Measurements from ENCODE around the gene URB1.

Gene URB1

DNA sequence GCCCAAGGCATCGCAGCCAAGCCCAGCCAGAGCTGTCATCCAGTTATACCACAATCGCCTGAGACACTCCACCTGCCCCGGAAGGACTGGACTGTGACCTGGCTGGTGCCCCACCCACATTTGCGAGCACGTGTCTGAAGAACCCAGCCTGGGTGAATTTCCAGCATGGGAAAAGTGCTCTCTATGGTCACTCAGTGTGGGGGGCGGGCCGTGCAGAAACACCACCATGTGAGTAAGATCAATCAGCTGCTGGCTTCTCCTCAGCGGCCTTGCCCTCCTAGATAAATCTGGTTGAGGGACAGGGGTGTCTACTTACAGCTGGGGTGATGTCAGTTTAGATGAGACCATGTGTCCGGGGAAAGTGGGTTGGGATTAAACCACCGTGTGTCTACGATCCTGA lies 44.8 kb downstream of the URB1 start:
- H3K36me3 ChIP-seq (ENCODE audit: control insufficient read depth in 4 of 4, insufficient read depth in 4 of 4, low read length in 3 of 4) = peaks cover 41 to 99% (median 93%) of the 10 kb centered on the region in 4 experiments
- H3K4me3 ChIP-seq (ENCODE audit: control insufficient read depth in 1 of 7, extremely low read depth in 1 of 7, insufficient read depth in 4 of 7, low read depth in 2 of 7, low read length in 6 of 7) = no peak overlapping the region
- no peaks in the 10 kb centered on the region for H3K4me1 ChIP-seq (ENCODE audit: control extremely low read depth in 1 of 4, control insufficient read depth in 4 of 4, insufficient read depth in 4 of 4, low read length in 3 of 4)
- DNase-seq = no peak
- no peaks in the 10 kb centered on the region for H3K27me3 ChIP-seq (replicated peaks in 2 of 5; ENCODE audit: control insufficient read depth in 4 of 5, insufficient read depth in 5 of 5, low read length in 4 of 5)
- no peak overlapping the region for H3K27ac ChIP-seq (ENCODE audit: insufficient read depth in 1 of 2, low read depth in 1 of 2, low read length in 2 of 2, poor library complexity in 1 of 2, severe bottlenecking in 2 of 2)
- ChIA-PET CTCF (no interaction called here), POLR2A (no interaction called here)
- WGBS (ENCODE audit: insufficient coverage) = 95% methylated on average over 10 of the region's 11 CpGs
- H3K9me3 ChIP-seq (ENCODE audit: control extremely low read depth in 1 of 5, control insufficient read depth in 4 of 5, insufficient read depth in 2 of 5, low read depth in 1 of 5, low read length in 4 of 5) = peaks cover 0 to 30% (median 18%) of the 10 kb centered on the region in 5 experiments

GRCh38 chr21:32347351-32347750 lies 45.5 kb downstream of the URB1 start:
- H3K9me3 ChIP-seq (ENCODE audit: control extremely low read depth in 1 of 5, control insufficient read depth in 4 of 5, insufficient read depth in 2 of 5, low read depth in 1 of 5, low read length in 4 of 5) = peaks cover 0 to 30% (median 18%) of the 10 kb centered on the region in 5 experiments
- H3K27me3 ChIP-seq (replicated peaks in 2 of 5; ENCODE audit: control insufficient read depth in 4 of 5, insufficient read depth in 5 of 5, low read length in 4 of 5) = no peaks in the 10 kb centered on the region
- H3K4me3 ChIP-seq (ENCODE audit: control insufficient read depth in 1 of 7, extremely low read depth in 1 of 7, insufficient read depth in 4 of 7, low read depth in 2 of 7, low read length in 6 of 7) = no peak overlapping the region
- H3K4me1 ChIP-seq (ENCODE audit: control extremely low read depth in 1 of 4, control insufficient read depth in 4 of 4, insufficient read depth in 4 of 4, low read length in 3 of 4) = no peaks in the 10 kb centered on the region
- no peak for DNase-seq
- 96% methylated on average over 12 of the region's 12 CpGs for WGBS (ENCODE audit: insufficient coverage)
- H3K36me3 ChIP-seq (ENCODE audit: control insufficient read depth in 4 of 4, insufficient read depth in 4 of 4, low read length in 3 of 4) = peaks cover 42 to 98% (median 89%) of the 10 kb centered on the region in 4 experiments
- ChIA-PET CTCF (no interaction called here), POLR2A (no interaction called here)
- H3K27ac ChIP-seq (ENCODE audit: insufficient read depth in 1 of 2, low read depth in 1 of 2, low read length in 2 of 2, poor library complexity in 1 of 2, severe bottlenecking in 2 of 2) = no peak overlapping the region

DNA sequence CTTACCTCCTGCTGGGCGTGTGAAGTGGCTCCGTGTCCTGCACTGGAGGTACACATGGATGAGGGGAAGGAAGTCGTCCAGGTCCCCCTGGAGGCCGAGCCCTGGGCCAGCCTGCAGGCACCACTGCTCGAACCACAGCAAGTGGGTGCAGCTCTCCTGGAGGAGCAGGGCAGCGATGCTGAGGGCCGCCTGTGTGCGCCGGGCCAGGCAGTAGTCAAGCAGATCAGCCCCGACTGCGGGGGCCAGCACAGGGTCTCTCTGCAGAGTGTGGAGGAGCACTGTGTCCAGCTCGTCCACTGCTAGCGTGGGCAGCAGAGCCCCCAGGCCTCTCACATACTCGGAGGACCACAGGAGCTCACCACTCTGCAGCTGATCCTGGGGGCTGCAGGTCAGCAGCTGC lies 45.9 kb downstream of the URB1 start:
- Histone ChIP-seq H3K27ac (ENCODE audit: insufficient read depth in 1 of 2, low read depth in 1 of 2, low read length in 2 of 2, poor library complexity in 1 of 2, severe bottlenecking in 2 of 2) (no peak overlapping the region), H3K9me3 (ENCODE audit: control extremely low read depth in 1 of 5, control insufficient read depth in 4 of 5, insufficient read depth in 2 of 5, low read depth in 1 of 5, low read length in 4 of 5) (peaks cover 0 to 30% (median 18%) of the 10 kb centered on the region in 5 experiments), H3K4me1 (ENCODE audit: control extremely low read depth in 1 of 4, control insufficient read depth in 4 of 4, insufficient read depth in 4 of 4, low read length in 3 of 4) (no peaks in the 10 kb centered on the region), H3K4me3 (ENCODE audit: control insufficient read depth in 1 of 7, extremely low read depth in 1 of 7, insufficient read depth in 4 of 7, low read depth in 2 of 7, low read length in 6 of 7) (no peak overlapping the region), H3K36me3 (ENCODE audit: control insufficient read depth in 4 of 4, insufficient read depth in 4 of 4, low read length in 3 of 4) (peaks cover 40 to 98% (median 87%) of the 10 kb centered on the region in 4 experiments), H3K27me3 (replicated peaks in 2 of 5; ENCODE audit: control insufficient read depth in 4 of 5, insufficient read depth in 5 of 5, low read length in 4 of 5) (no peaks in the 10 kb centered on the region)
- WGBS (ENCODE audit: insufficient coverage) = over 99% methylated on average over 12 of the region's 14 CpGs
- DNase-seq = no peak
- ChIA-PET POLR2A (no interaction called here), CTCF (no interaction called here)

DNA sequence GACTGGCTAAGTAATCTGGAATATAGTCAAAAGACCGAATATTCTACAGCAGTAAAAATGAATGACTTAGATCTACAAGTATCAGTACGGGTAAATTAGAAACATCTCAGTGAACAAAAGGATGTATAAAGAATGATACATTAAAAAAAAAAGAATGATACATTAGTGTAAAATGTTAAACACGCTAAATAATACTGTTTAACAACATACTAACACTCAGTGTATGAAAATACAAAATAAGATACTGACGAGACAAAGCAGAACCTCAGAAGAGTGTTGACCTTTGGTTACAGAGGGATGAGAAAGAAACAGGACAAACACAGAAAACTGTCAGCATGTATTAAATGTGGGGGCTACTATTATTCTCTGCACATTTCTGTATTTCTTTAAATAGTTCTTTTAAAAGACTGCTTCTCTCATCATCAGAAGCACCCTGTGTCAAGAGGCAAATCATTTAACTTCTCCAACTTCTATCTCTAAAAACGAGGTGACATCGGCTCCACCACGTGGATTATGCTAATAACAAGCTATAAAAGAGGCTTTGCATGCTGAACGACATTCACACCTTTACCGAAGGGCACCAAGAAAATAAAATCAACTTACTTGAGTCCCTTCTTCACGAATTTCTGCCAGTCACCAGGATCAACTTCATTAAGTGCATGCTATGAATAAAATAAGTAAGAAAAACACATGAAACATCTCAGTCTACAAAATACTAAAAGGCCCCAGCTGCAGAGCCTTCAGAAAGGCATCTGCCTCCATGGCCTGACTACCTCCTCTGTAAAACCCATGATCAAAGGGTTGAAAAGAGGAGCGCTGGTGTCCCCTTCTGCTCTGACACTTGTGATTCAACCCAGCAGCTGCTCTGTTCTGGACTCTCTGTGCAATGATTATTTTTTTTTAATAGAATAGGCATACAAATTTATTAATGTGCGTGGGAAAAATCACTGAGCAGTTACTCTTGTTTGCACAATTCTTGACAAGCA lies 51.7 kb downstream of the URB1 start:
- H3K4me1 ChIP-seq (ENCODE audit: control extremely low read depth in 1 of 4, control insufficient read depth in 4 of 4, insufficient read depth in 4 of 4, low read length in 3 of 4) = no peaks in the 10 kb centered on the region
- H3K27me3 ChIP-seq (replicated peaks in 2 of 5; ENCODE audit: control insufficient read depth in 4 of 5, insufficient read depth in 5 of 5, low read length in 4 of 5) = no peaks in the 10 kb centered on the region
- ChIA-PET CTCF (no interaction called here), POLR2A (no interaction called here)
- no peak for DNase-seq
- H3K9me3 ChIP-seq (ENCODE audit: control extremely low read depth in 1 of 5, control insufficient read depth in 4 of 5, insufficient read depth in 2 of 5, low read depth in 1 of 5, low read length in 4 of 5) = peaks cover 0 to 24% (median 16%) of the 10 kb centered on the region in 5 experiments
- H3K36me3 ChIP-seq (ENCODE audit: control insufficient read depth in 4 of 4, insufficient read depth in 4 of 4, low read length in 3 of 4) = peaks cover 38 to 93% (median 69%) of the 10 kb centered on the region in 4 experiments
- no peak overlapping the region for H3K27ac ChIP-seq (ENCODE audit: insufficient read depth in 1 of 2, low read depth in 1 of 2, low read length in 2 of 2, poor library complexity in 1 of 2, severe bottlenecking in 2 of 2)
- 95% methylated on average over 5 of the region's 12 CpGs for WGBS (ENCODE audit: insufficient coverage)
- H3K4me3 ChIP-seq (ENCODE audit: control insufficient read depth in 1 of 7, extremely low read depth in 1 of 7, insufficient read depth in 4 of 7, low read depth in 2 of 7, low read length in 6 of 7) = no peak overlapping the region

- Histone ChIP-seq H3K9me3 (ENCODE audit: control extremely low read depth in 1 of 5, control insufficient read depth in 4 of 5, insufficient read depth in 2 of 5, low read depth in 1 of 5, low read length in 4 of 5) (peaks cover 0 to 8% (median 0%) of the 10 kb centered on the region in 5 experiments), H3K4me3 (ENCODE audit: control insufficient read depth in 1 of 7, extremely low read depth in 1 of 7, insufficient read depth in 4 of 7, low read depth in 2 of 7, low read length in 6 of 7) (no peak overlapping the region), H3K4me1 (ENCODE audit: control extremely low read depth in 1 of 4, control insufficient read depth in 4 of 4, insufficient read depth in 4 of 4, low read length in 3 of 4) (no peaks in the 10 kb centered on the region), H3K27me3 (replicated peaks in 2 of 5; ENCODE audit: control insufficient read depth in 4 of 5, insufficient read depth in 5 of 5, low read length in 4 of 5) (no peaks in the 10 kb centered on the region), H3K27ac (ENCODE audit: insufficient read depth in 1 of 2, low read depth in 1 of 2, low read length in 2 of 2, poor library complexity in 1 of 2, severe bottlenecking in 2 of 2) (no peak overlapping the region), H3K36me3 (ENCODE audit: control insufficient read depth in 4 of 4, insufficient read depth in 4 of 4, low read length in 3 of 4) (peaks cover 23 to 93% (median 69%) of the 10 kb centered on the region in 4 experiments)
- ChIA-PET POLR2A (no interaction called here), CTCF (no interaction called here)
- no peak for DNase-seq
- WGBS (ENCODE audit: insufficient coverage) = over 99% methylated on average over 20 of the region's 23 CpGs
Measured at GRCh38 chr21:32338209-32338921, 54.4 kb downstream of the URB1 start.

- CTCF ChIA-PET = no interaction called here
- 100% methylated on average over 8 of the region's 8 CpGs for WGBS (ENCODE audit: insufficient coverage)
- Histone ChIP-seq H3K4me1 (ENCODE audit: control extremely low read depth in 1 of 4, control insufficient read depth in 4 of 4, insufficient read depth in 4 of 4, low read length in 3 of 4) (no peaks in the 10 kb centered on the region), H3K27me3 (replicated peaks in 2 of 5; ENCODE audit: control insufficient read depth in 4 of 5, insufficient read depth in 5 of 5, low read length in 4 of 5) (no peaks in the 10 kb centered on the region), H3K36me3 (ENCODE audit: control insufficient read depth in 4 of 4, insufficient read depth in 4 of 4, low read length in 3 of 4) (peaks cover 22 to 91% (median 71%) of the 10 kb centered on the region in 4 experiments), H3K27ac (ENCODE audit: insufficient read depth in 1 of 2, low read depth in 1 of 2, low read length in 2 of 2, poor library complexity in 1 of 2, severe bottlenecking in 2 of 2) (no peak overlapping the region), H3K9me3 (ENCODE audit: control extremely low read depth in 1 of 5, control insufficient read depth in 4 of 5, insufficient read depth in 2 of 5, low read depth in 1 of 5, low read length in 4 of 5) (peaks cover 3 to 15% (median 5%) of the 10 kb centered on the region in 5 experiments), H3K4me3 (ENCODE audit: control insufficient read depth in 1 of 7, extremely low read depth in 1 of 7, insufficient read depth in 4 of 7, low read depth in 2 of 7, low read length in 6 of 7) (no peak overlapping the region)
- POLR2A ChIA-PET = no interaction called here
- no peak for DNase-seq
Measured at GRCh38 chr21:32337206-32337605, 55.6 kb downstream of the URB1 start.

DNA sequence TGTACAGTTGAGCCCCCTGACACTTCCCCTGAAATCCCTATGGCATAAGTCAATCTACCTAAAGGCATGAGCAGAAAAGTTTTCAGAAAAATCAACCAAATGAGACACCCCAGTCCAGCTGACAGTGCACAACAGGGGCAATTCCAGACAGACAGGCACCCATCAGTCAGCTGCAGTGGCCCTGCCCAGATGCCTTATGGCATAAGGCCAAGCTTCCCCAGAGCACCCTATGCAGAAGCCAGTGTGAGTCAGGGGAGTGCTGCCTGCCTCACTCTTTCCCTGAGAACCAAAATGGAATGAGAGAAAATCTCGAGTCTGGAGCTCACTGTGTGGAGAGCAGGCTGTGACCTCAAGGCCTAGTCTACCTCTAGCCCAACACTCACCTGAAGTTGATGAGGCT lies 56.1 kb downstream of the URB1 start:
- H3K27me3 ChIP-seq (replicated peaks in 2 of 5; ENCODE audit: control insufficient read depth in 4 of 5, insufficient read depth in 5 of 5, low read length in 4 of 5) = no peaks in the 10 kb centered on the region
- H3K27ac ChIP-seq (ENCODE audit: insufficient read depth in 1 of 2, low read depth in 1 of 2, low read length in 2 of 2, poor library complexity in 1 of 2, severe bottlenecking in 2 of 2) = no peak overlapping the region
- WGBS (ENCODE audit: insufficient coverage) = 100% methylated on average over 1 of the region's 1 CpG

More for the DNA sequence above, 56.1 kb downstream of the URB1 start:
- H3K4me3 ChIP-seq (ENCODE audit: control insufficient read depth in 1 of 7, extremely low read depth in 1 of 7, insufficient read depth in 4 of 7, low read depth in 2 of 7, low read length in 6 of 7) = no peak overlapping the region
- peaks cover 22 to 93% (median 73%) of the 10 kb centered on the region in 4 experiments for H3K36me3 ChIP-seq (ENCODE audit: control insufficient read depth in 4 of 4, insufficient read depth in 4 of 4, low read length in 3 of 4)
- no peak for DNase-seq
- POLR2A ChIA-PET = interaction anchor here (0.7 kb wide), 1 partner anchor 33 kb away, joined by 3 read pairs; no protein-coding TSS in a partner anchor
- H3K9me3 ChIP-seq (ENCODE audit: control extremely low read depth in 1 of 5, control insufficient read depth in 4 of 5, insufficient read depth in 2 of 5, low read depth in 1 of 5, low read length in 4 of 5) = peaks cover 3 to 15% (median 5%) of the 10 kb centered on the region in 5 experiments
- CTCF ChIA-PET = no interaction called here
- H3K4me1 ChIP-seq (ENCODE audit: control extremely low read depth in 1 of 4, control insufficient read depth in 4 of 4, insufficient read depth in 4 of 4, low read length in 3 of 4) = no peaks in the 10 kb centered on the region
